Measurements from ENCODE around the gene UCK2. TPM values are rescaled to one million over a fixed set of nuclear protein-coding genes. Genes with fewer than 3 reads are reported as not detected.

UCK2 gene
- total RNA-seq, 4 donors from 2014 or later: 37.6 to 63.1 (median 50.8) TPM

- DNase-seq: no peak
- H3K4me3 ChIP-seq: peak overlapping the region in 1 of 4 donors; percentile 7
- WGBS, 2 donors: 79 to 88% methylated on average over 4 of the region's 4 CpGs
- no peak for TF ChIP-seq POLR2A (IDR thresholded peaks at IDR 0.05)
- no peak for TF ChIP-seq CTCF (IDR thresholded peaks at IDR 0.05)
- H3K9me3 ChIP-seq: no peaks in the 10 kb centered on the region
- peaks cover 5 to 25% (median 8%) of the 10 kb centered on the region in 3 donors for H3K36me3 ChIP-seq
- H3K27me3 ChIP-seq: no peaks in the 10 kb centered on the region
- H3K27ac ChIP-seq: peak overlapping the region in 3 of 4 donors; percentile 70 to 78 (median 77)
- intact Hi-C loops (cut with DNase I): no loop called here
- peaks cover 13 to 79% (median 23%) of the 10 kb centered on the region in 3 donors for H3K4me1 ChIP-seq
Observed at GRCh38 chr1:165888552-165888920, 61.1 kb downstream of the UCK2 start.

- no peaks in the 10 kb centered on the region for H3K27me3 ChIP-seq
- WGBS, 2 donors: 50 to 100% methylated on average over 1 of the region's 1 CpG
- peaks cover 6 to 57% (median 8%) of the 10 kb centered on the region in 3 donors for H3K4me1 ChIP-seq
- no peak overlapping the region for H3K27ac ChIP-seq
- DNase-seq: no peak
- H3K36me3 ChIP-seq: peaks cover 5 to 36% (median 8%) of the 10 kb centered on the region in 3 donors
- intact Hi-C loops (cut with DNase I): no loop called here
- TF ChIP-seq CTCF (IDR thresholded peaks at IDR 0.05): no peak
- TF ChIP-seq POLR2A (IDR thresholded peaks at IDR 0.05): no peak
- H3K9me3 ChIP-seq: no peaks in the 10 kb centered on the region
- H3K4me3 ChIP-seq: no peak overlapping the region
Observed at GRCh38 chr1:165890684-165891083, 63.3 kb downstream of the UCK2 start.

GRCh38 chr1:165891111-165891860, 63.9 kb downstream of the UCK2 start:
- H3K27me3 ChIP-seq: no peaks in the 10 kb centered on the region

GRCh38 chr1:165892935-165893334, 65.5 kb downstream of the UCK2 start:
- peaks cover 5 to 52% (median 8%) of the 10 kb centered on the region in 3 donors for H3K36me3 ChIP-seq
- WGBS, 2 donors: 81 to 83% methylated on average over 4 of the region's 4 CpGs
- TF ChIP-seq CTCF (IDR thresholded peaks at IDR 0.05): no peak
- TF ChIP-seq POLR2A (IDR thresholded peaks at IDR 0.05): no peak

More at GRCh38 chr1:165891111-165891860, 63.9 kb downstream of the UCK2 start:
- peaks cover 6 to 56% (median 12%) of the 10 kb centered on the region in 3 donors for H3K4me1 ChIP-seq
- no peak overlapping the region for H3K4me3 ChIP-seq
- intact Hi-C loops (cut with DNase I): no loop called here
- TF ChIP-seq POLR2A (IDR thresholded peaks at IDR 0.05) (no peak), CTCF (IDR thresholded peaks at IDR 0.05) (no peak)
- H3K27ac ChIP-seq: no peak overlapping the region
- no peak for DNase-seq
- peaks cover 5 to 42% (median 8%) of the 10 kb centered on the region in 3 donors for H3K36me3 ChIP-seq
- WGBS, 2 donors: 87 to 94% methylated on average over 6 to 7 of the region's 7 CpGs
- H3K9me3 ChIP-seq: no peaks in the 10 kb centered on the region

GRCh38 chr1:165893507-165893906, 66.1 kb downstream of the UCK2 start:
- Histone ChIP-seq H3K36me3 (peaks cover 5 to 52% (median 8%) of the 10 kb centered on the region in 3 donors), H3K9me3 (no peaks in the 10 kb centered on the region), H3K4me3 (no peak overlapping the region), H3K4me1 (peaks cover 0 to 56% (median 16%) of the 10 kb centered on the region in 3 donors), H3K27ac (no peak overlapping the region), H3K27me3 (no peaks in the 10 kb centered on the region)
- TF ChIP-seq POLR2A (IDR thresholded peaks at IDR 0.05) (no peak), CTCF (IDR thresholded peaks at IDR 0.05) (no peak)
- intact Hi-C loops (cut with DNase I): no loop called here
- no peak for DNase-seq
- 68 to 69% methylated on average over 2 of the region's 2 CpGs for WGBS, 2 donors

More at GRCh38 chr1:165892935-165893334, 65.5 kb downstream of the UCK2 start:
- no peak for DNase-seq
- Histone ChIP-seq H3K4me3 (no peak overlapping the region), H3K9me3 (no peaks in the 10 kb centered on the region), H3K27ac (no peak overlapping the region), H3K4me1 (peaks cover 0 to 56% (median 12%) of the 10 kb centered on the region in 3 donors), H3K27me3 (no peaks in the 10 kb centered on the region)
- intact Hi-C loops (cut with DNase I): no loop called here
